ENCODE data around the gene DNAJB4. TPM values are rescaled to one million over a fixed set of nuclear protein-coding genes. Genes with fewer than 3 reads are reported as not detected.

The DNAJB4 gene
- total and polyA plus RNA-seq, 2 of the 8 experiments (the other 6 are each of a cell fraction or from before 2014, with no cell fraction given): 6.6 to 21.8 TPM

DNA sequence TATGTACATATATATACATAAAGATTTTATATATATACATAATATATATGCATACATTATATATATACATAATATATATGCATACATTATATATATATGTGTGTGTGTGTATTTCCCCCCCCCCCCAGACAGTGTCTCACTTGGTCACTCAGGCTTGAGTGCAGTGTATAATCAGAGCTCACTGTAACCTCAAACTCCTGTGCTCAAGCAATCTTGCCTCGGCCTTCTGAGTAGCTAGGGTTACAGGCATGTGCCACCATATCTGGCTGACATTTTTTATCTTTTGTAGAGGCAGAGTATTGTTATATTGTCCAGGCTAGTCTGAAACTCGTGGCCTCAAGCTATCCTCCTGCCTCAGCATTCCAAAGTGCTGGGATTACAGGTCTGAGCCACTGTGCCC, 16.8 kb upstream of the DNAJB4 start:
- Histone ChIP-seq H4K8ac (ENCODE audit: extremely low read depth, insufficient read depth, low read length) (no peak overlapping the region), H3K18ac (ENCODE audit: extremely low read depth, low read length) (no peak overlapping the region), H3K23ac (ENCODE audit: insufficient read length) (no peak overlapping the region), H3K4me1 (replicated peaks in 1 of 4; ENCODE audit: control insufficient read depth in 3 of 4, insufficient read depth in 4 of 4, low read length in 3 of 4) (peaks cover 0 to 2% (median 0%) of the 10 kb centered on the region in 4 experiments; a peak in 1 of 7 replicates), H3K27me3 (replicated peaks in 1 of 4; ENCODE audit: control insufficient read depth in 3 of 4, extremely low read depth in 1 of 4, insufficient read depth in 3 of 4, low read length in 3 of 4) (no peaks in the 10 kb centered on the region), H2AK5ac (ENCODE audit: low read depth, low read length) (no peak overlapping the region), H3K27ac (ENCODE audit: low read depth, low read length) (no peak overlapping the region), H3K56ac (replicated peaks; ENCODE audit: insufficient read length, low read depth, low read length) (no peak overlapping the region), H2BK20ac (ENCODE audit: low read length) (no peak overlapping the region), H3K79me1 (ENCODE audit: low read depth, low read length) (peaks cover 7% of the 10 kb centered on the region), H3K4ac (replicated peaks; ENCODE audit: insufficient read length, low read depth, low read length) (no peak overlapping the region), H2BK15ac (ENCODE audit: low read length) (no peak overlapping the region), H4K20me1 (replicated peaks in 1 of 2; ENCODE audit: control insufficient read depth in 1 of 2, insufficient read depth in 2 of 2, low read length in 2 of 2) (peaks cover 3 to 10% of the 10 kb centered on the region in 2 experiments), H2BK120ac (replicated peaks; ENCODE audit: low read depth, low read length) (no peak overlapping the region), H3K23me2 (ENCODE audit: low read depth, low read length) (no peaks in the 10 kb centered on the region), H3K14ac (ENCODE audit: insufficient read length) (no peak overlapping the region), H2BK12ac (ENCODE audit: low read depth, low read length) (no peak overlapping the region), H3K79me2 (ENCODE audit: control insufficient read depth in 1 of 2, insufficient read depth in 2 of 2, low read length in 2 of 2) (peaks cover 4 to 83% of the 10 kb centered on the region in 2 experiments), H4K91ac (replicated peaks; ENCODE audit: insufficient read length, low read length) (no peak overlapping the region), H3K9me3 (ENCODE audit: insufficient read depth in 2 of 2, low read depth in 1 of 2, low read length in 1 of 2) (no peaks in the 10 kb centered on the region), H4K5ac (ENCODE audit: insufficient read length, low read depth, low read length) (no peak overlapping the region), H2BK5ac (ENCODE audit: low read depth, low read length) (no peak overlapping the region), H2AFZ (ENCODE audit: low read length) (no peak overlapping the region), H3K9ac (replicated peaks in 1 of 4; ENCODE audit: extremely low read depth in 1 of 4, low read depth in 3 of 4, low read length in 3 of 4) (no peak overlapping the region), H3K36me3 (ENCODE audit: control insufficient read depth in 2 of 4, insufficient read depth in 4 of 4, low read length in 3 of 4) (peaks cover 0 to 5% (median 1%) of the 10 kb centered on the region in 4 experiments; a peak in 2 of 8 replicates), H3K4me3 (ENCODE audit: extremely low read depth in 1 of 4, insufficient read depth in 2 of 4, low read depth in 3 of 4, low read length in 4 of 4) (no peak overlapping the region), H3K4me2 (ENCODE audit: insufficient read depth in 1 of 2, low read depth in 2 of 2, low read length in 2 of 2) (no peak overlapping the region)
- 91% methylated on average over 2 of the region's 2 CpGs; no CpG with 5 or more reads in 1 of the 2 experiments for WGBS, 2 experiments (ENCODE audit: extremely low coverage in 1 of 2, insufficient coverage in 1 of 2, insufficient read length in 1 of 2, insufficient replicate concordance in 2 of 2, low coverage in 1 of 2, low lambda C conversion rate in 2 of 2, missing lambda C conversion rate in 1 of 2)
- POLR2A ChIA-PET (ENCODE audit: partially characterized antibody): interaction anchor here (0.6 to 7.5 kb wide), 8 partner anchors 8 to 99 kb away, joined by 3 to 40 read pairs (median 4); partner anchors contain the start of genes DNAJB4, FUBP1 and NEXN
- CTCF ChIA-PET (ENCODE audit: partially characterized antibody): no interaction called here
- DNase-seq (ENCODE audit: low read depth in 1 of 2, low spot score in 2 of 2) (no peak), FAIRE-seq (no peak)
